K562 (cell line): ENCODE measurements around the gene IGSF10.

Experiments used
- CBX5 ChIP-seq: IDR thresholded peaks from 2 replicates; pipeline ENCODE4 v1.6.1; 2014; ENCODE audit warnings: low read depth, borderline replicate concordance
- CCAR2 ChIP-seq: fragments of 200-400 bp; formaldehyde crosslinking; IDR thresholded peaks from 2 replicates; pipeline ENCODE4 v1.6.1; 2017; ENCODE audit warnings: mild to moderate bottlenecking, low read depth, low read length
- CTCF ChIP-seq, 3 experiments: IDR thresholded peaks in 2 of 3; conservative IDR thresholded peaks in 1 of 3; 2 replicates each; pipeline ENCODE4 v1.5.1; 2011 to 2012; ENCODE audit warnings: low read length in 3 of 3, mild to moderate bottlenecking in 3 of 3, control low read depth in 2 of 3, improper control_type of control experiment in 1 of 3, inconsistent platforms in 1 of 3, low read depth in 1 of 3, mixed read lengths in 1 of 3, moderate library complexity in 1 of 3; ENCODE audit not compliant: insufficient read depth in 2 of 3
- POLR2AphosphoS5 ChIP-seq: IDR thresholded peaks from 2 replicates; pipeline ENCODE4 v1.6.1; 2011; ENCODE audit warnings: mild to moderate bottlenecking, low read depth, low read length, moderate library complexity; ENCODE audit not compliant: control insufficient read depth, insufficient read depth
- RAD21 ChIP-seq, 2 experiments: fragments of 250-450 bp in 1 of 2; fragments of 450-650 bp in 1 of 2; sonication (Bioruptor Pico) in 1 of 2; formaldehyde crosslinking in 1 of 2; IDR thresholded peaks in 1 of 2; conservative IDR thresholded peaks in 1 of 2; 2 replicates each; pipeline versions ENCODE4 v1.4.0 to v1.8.0; 2020 to 2022; ENCODE audit warnings: mild to moderate bottlenecking in 2 of 2, moderate library complexity in 1 of 2
- SETDB1 ChIP-seq: IDR thresholded peaks from one replicate; pipeline ENCODE4 v1.6.1; 2012; ENCODE audit warnings: low read length, control low read depth, inconsistent platforms
- TRIM28 ChIP-seq: fragments of 450-650 bp; IDR thresholded peaks from 2 replicates; pipeline ENCODE4 v1.6.1; 2017
- ZBTB34 ChIP-seq: fragments of 250-450 bp; sonication (Bioruptor Pico); IDR thresholded peaks from 2 replicates; pipeline ENCODE4 v1.8.0; 2021; ENCODE audit warnings: mild to moderate bottlenecking, moderate library complexity

GRCh38 chr3:151426341-151426657 is 34.6 kb downstream of the IGSF10 start:
- TF ChIP-seq RAD21 (CRISPR knock-in tag; conservative IDR thresholded peaks at IDR 0.05 in 1 of 2, IDR thresholded peaks at IDR 0.05 in 1 of 2) (no peak), TRIM28 (no peak), POLR2AphosphoS5 (no peak), SETDB1 (no peak), CTCF (IDR thresholded peaks at IDR 0.05 in 2 of 3, conservative IDR thresholded peaks at IDR 0.05 in 1 of 3; ENCODE audit: insufficient read depth in 2 of 3, low read depth in 1 of 3, low read length in 3 of 3) (peak in 2 of 3 experiments; percentile 3 to 36; a peak in 1 of 6 replicates), CCAR2 (no peak), CBX5 (no peak), ZBTB34 (CRISPR knock-in tag) (no peak)
